ENCODE results near the gene CLCN4. TPM values are rescaled to one million over a fixed set of nuclear protein-coding genes. Genes with fewer than 3 reads are reported as not detected.

CLCN4 gene
- total and polyA plus RNA-seq, 7 experiments from 2014 or later, result 0.02 to 0.42 (median 0.11) TPM; not detected in 2

- Mint-ChIP-seq H3K9me3 (peaks cover 0 to 1% (median 0%) of the 10 kb centered on the region in 11 donors), H3K27me3 (no peaks in the 10 kb centered on the region), H3K4me3 (no peak overlapping the region), H3K36me3 (peaks cover 0 to 31% (median 10%) of the 10 kb centered on the region in 5 donors), H3K27ac (peak overlapping the region in 2 of 9 donors; percentile 37 to 46), H3K4me1 (no peaks in the 10 kb centered on the region)
- Histone ChIP-seq H3K36me3 (ENCODE audit: control insufficient read depth in 2 of 3, insufficient read depth in 3 of 3, low read length in 3 of 3) (peaks cover 0 to 31% (median 0%) of the 10 kb centered on the region in 3 experiments), H3K27me3 (ENCODE audit: control insufficient read depth in 2 of 2, insufficient read depth in 2 of 2, low read length in 2 of 2) (no peaks in the 10 kb centered on the region), H3K27ac (ENCODE audit: low read depth, low read length) (no peak overlapping the region), H3K4me3 (ENCODE audit: low read length) (no peak overlapping the region), H3K9me3 (ENCODE audit: control insufficient read depth in 2 of 3, low read length in 3 of 3) (no peaks in the 10 kb centered on the region), H3K4me1 (ENCODE audit: control insufficient read depth in 2 of 2, insufficient read depth in 2 of 2, low read length in 2 of 2) (no peaks in the 10 kb centered on the region)
- ChIA-PET CTCF (no interaction called here), POLR2A (no interaction called here)
- DNase-seq (no peak), ATAC-seq (no peak)
- intact Hi-C loops (cut with micrococcal nuclease), result no loop called here
These were observed 13.4 kb upstream of the CLCN4 start for GRCh38 chrX:10143071-10143983.

GRCh38 chrX:10146346-10146745 lies 10.4 kb upstream of the CLCN4 start:
- no peaks in the 10 kb centered on the region for H3K4me1 Mint-ChIP-seq
- H3K4me1 ChIP-seq (ENCODE audit: control insufficient read depth in 2 of 2, insufficient read depth in 2 of 2, low read length in 2 of 2), result no peaks in the 10 kb centered on the region
- peak overlapping the region in 1 of 9 donors; percentile 79 for H3K27ac Mint-ChIP-seq
- intact Hi-C loops (cut with micrococcal nuclease), result no loop called here
- ChIA-PET CTCF (no interaction called here), POLR2A (no interaction called here)
- peaks cover 0 to 9% (median 0%) of the 10 kb centered on the region in 3 experiments for H3K36me3 ChIP-seq (ENCODE audit: control insufficient read depth in 2 of 3, insufficient read depth in 3 of 3, low read length in 3 of 3)
- H3K27me3 ChIP-seq (ENCODE audit: control insufficient read depth in 2 of 2, insufficient read depth in 2 of 2, low read length in 2 of 2), result no peaks in the 10 kb centered on the region
- H3K9me3 Mint-ChIP-seq, result peaks cover 0 to 2% (median 0%) of the 10 kb centered on the region in 11 donors
- ATAC-seq, result no peak
- no peak for DNase-seq
- no peak overlapping the region for H3K4me3 ChIP-seq (ENCODE audit: low read length)
- no peaks in the 10 kb centered on the region for H3K27me3 Mint-ChIP-seq
- H3K9me3 ChIP-seq (ENCODE audit: control insufficient read depth in 2 of 3, low read length in 3 of 3), result no peaks in the 10 kb centered on the region
- no peak overlapping the region for H3K27ac ChIP-seq (ENCODE audit: low read depth, low read length)
- no peak overlapping the region for H3K4me3 Mint-ChIP-seq
- peaks cover 0 to 19% (median 10%) of the 10 kb centered on the region in 5 donors for H3K36me3 Mint-ChIP-seq

- no peak overlapping the region for H3K27ac Mint-ChIP-seq
- peaks cover 0 to 4% (median 2%) of the 10 kb centered on the region in 7 donors for H3K4me1 Mint-ChIP-seq
- CTCF ChIA-PET, result no interaction called here
- H3K36me3 Mint-ChIP-seq, result no peaks in the 10 kb centered on the region
- Histone ChIP-seq H3K27me3 (ENCODE audit: control insufficient read depth in 2 of 2, insufficient read depth in 2 of 2, low read length in 2 of 2) (no peaks in the 10 kb centered on the region), H3K9me3 (ENCODE audit: control insufficient read depth in 2 of 3, low read length in 3 of 3) (no peaks in the 10 kb centered on the region), H3K27ac (ENCODE audit: low read depth, low read length) (no peak overlapping the region), H3K36me3 (ENCODE audit: control insufficient read depth in 2 of 3, insufficient read depth in 3 of 3, low read length in 3 of 3) (no peaks in the 10 kb centered on the region), H3K4me3 (ENCODE audit: low read length) (no peak overlapping the region), H3K4me1 (ENCODE audit: control insufficient read depth in 2 of 2, insufficient read depth in 2 of 2, low read length in 2 of 2) (no peaks in the 10 kb centered on the region)
- DNase-seq (no peak), ATAC-seq (no peak)
- POLR2A ChIA-PET, result no interaction called here
- intact Hi-C loops (cut with micrococcal nuclease), result no loop called here
- peaks cover 0 to 2% (median 0%) of the 10 kb centered on the region in 11 donors for H3K9me3 Mint-ChIP-seq
- no peak overlapping the region for H3K4me3 Mint-ChIP-seq
- H3K27me3 Mint-ChIP-seq, result peaks cover 0 to 22% (median 10%) of the 10 kb centered on the region in 5 donors
These were observed 4.7 kb upstream of the CLCN4 start for GRCh38 chrX:10152086-10152485.

- no peak overlapping the region for H3K4me3 ChIP-seq (ENCODE audit: low read length)
- Mint-ChIP-seq H3K27ac (no peak overlapping the region), H3K36me3 (peaks cover 0 to 2% (median 0%) of the 10 kb centered on the region in 5 donors), H3K27me3 (peaks cover 8 to 43% (median 24%) of the 10 kb centered on the region in 5 donors), H3K4me1 (peaks cover 0 to 7% (median 4%) of the 10 kb centered on the region in 7 donors), H3K9me3 (peaks cover 0 to 3% (median 0%) of the 10 kb centered on the region in 11 donors), H3K4me3 (no peak overlapping the region)
- H3K4me1 ChIP-seq (ENCODE audit: control insufficient read depth in 2 of 2, insufficient read depth in 2 of 2, low read length in 2 of 2), result no peaks in the 10 kb centered on the region
- DNase-seq, result no peak
- no peaks in the 10 kb centered on the region for H3K27me3 ChIP-seq (ENCODE audit: control insufficient read depth in 2 of 2, insufficient read depth in 2 of 2, low read length in 2 of 2)
- ChIA-PET POLR2A (no interaction called here), CTCF (no interaction called here)
- no peaks in the 10 kb centered on the region for H3K36me3 ChIP-seq (ENCODE audit: control insufficient read depth in 2 of 3, insufficient read depth in 3 of 3, low read length in 3 of 3)
- ATAC-seq, result no peak
- no peak overlapping the region for H3K27ac ChIP-seq (ENCODE audit: low read depth, low read length)
- no peaks in the 10 kb centered on the region for H3K9me3 ChIP-seq (ENCODE audit: control insufficient read depth in 2 of 3, low read length in 3 of 3)
- intact Hi-C loops (cut with micrococcal nuclease), result no loop called here
These were observed 1.6 kb upstream of the CLCN4 start for GRCh38 chrX:10155137-10155536.

- DNase-seq (no peak), ATAC-seq (no peak)
- H3K27me3 Mint-ChIP-seq, result peaks cover 24 to 50% (median 35%) of the 10 kb centered on the region in 5 donors
- H3K4me3 Mint-ChIP-seq, result peak overlapping the region in 5 of 10 donors; percentile 11 to 36 (median 27)
- Histone ChIP-seq H3K27me3 (ENCODE audit: control insufficient read depth in 2 of 2, insufficient read depth in 2 of 2, low read length in 2 of 2) (no peaks in the 10 kb centered on the region), H3K27ac (ENCODE audit: low read depth, low read length) (no peak overlapping the region), H3K4me3 (ENCODE audit: low read length) (no peak overlapping the region), H3K4me1 (ENCODE audit: control insufficient read depth in 2 of 2, insufficient read depth in 2 of 2, low read length in 2 of 2) (no peaks in the 10 kb centered on the region), H3K36me3 (ENCODE audit: control insufficient read depth in 2 of 3, insufficient read depth in 3 of 3, low read length in 3 of 3) (no peaks in the 10 kb centered on the region), H3K9me3 (ENCODE audit: control insufficient read depth in 2 of 3, low read length in 3 of 3) (no peaks in the 10 kb centered on the region)
- H3K4me1 Mint-ChIP-seq, result peaks cover 0 to 7% (median 4%) of the 10 kb centered on the region in 7 donors
- ChIA-PET POLR2A (no interaction called here), CTCF (no interaction called here)
- H3K36me3 Mint-ChIP-seq, result peaks cover 0 to 4% (median 0%) of the 10 kb centered on the region in 5 donors
- no peak overlapping the region for H3K27ac Mint-ChIP-seq
- H3K9me3 Mint-ChIP-seq, result peaks cover 0 to 1% (median 0%) of the 10 kb centered on the region in 11 donors
- intact Hi-C loops (cut with micrococcal nuclease), result no loop called here
These were observed 212 bp downstream of the CLCN4 start for GRCh38 chrX:10157032-10157341.

GRCh38 chrX:10157543-10157942 lies 768 bp downstream of the CLCN4 start:
- no peak overlapping the region for H3K4me3 ChIP-seq (ENCODE audit: low read length)
- POLR2A ChIA-PET, result no interaction called here

More at GRCh38 chrX:10157543-10157942, 768 bp downstream of the CLCN4 start:
- CTCF ChIA-PET, result no interaction called here
- ATAC-seq, result no peak
- peaks cover 0 to 7% (median 4%) of the 10 kb centered on the region in 7 donors for H3K4me1 Mint-ChIP-seq
- H3K27me3 ChIP-seq (ENCODE audit: control insufficient read depth in 2 of 2, insufficient read depth in 2 of 2, low read length in 2 of 2), result no peaks in the 10 kb centered on the region
- H3K36me3 Mint-ChIP-seq, result peaks cover 0 to 4% (median 0%) of the 10 kb centered on the region in 5 donors
- peaks cover 24 to 50% (median 35%) of the 10 kb centered on the region in 5 donors for H3K27me3 Mint-ChIP-seq
- no peak overlapping the region for H3K27ac ChIP-seq (ENCODE audit: low read depth, low read length)
- intact Hi-C loops (cut with micrococcal nuclease), result no loop called here
- no peaks in the 10 kb centered on the region for H3K9me3 ChIP-seq (ENCODE audit: control insufficient read depth in 2 of 3, low read length in 3 of 3)
- DNase-seq, result no peak
- H3K27ac Mint-ChIP-seq, result no peak overlapping the region
- peaks cover 0 to 1% (median 0%) of the 10 kb centered on the region in 11 donors for H3K9me3 Mint-ChIP-seq
- H3K4me1 ChIP-seq (ENCODE audit: control insufficient read depth in 2 of 2, insufficient read depth in 2 of 2, low read length in 2 of 2), result no peaks in the 10 kb centered on the region
- H3K36me3 ChIP-seq (ENCODE audit: control insufficient read depth in 2 of 3, insufficient read depth in 3 of 3, low read length in 3 of 3), result no peaks in the 10 kb centered on the region
- H3K4me3 Mint-ChIP-seq, result peak overlapping the region in 1 of 10 donors; percentile 36
